ENCODE results near the gene TENM3.

TENM3 gene

DNA sequence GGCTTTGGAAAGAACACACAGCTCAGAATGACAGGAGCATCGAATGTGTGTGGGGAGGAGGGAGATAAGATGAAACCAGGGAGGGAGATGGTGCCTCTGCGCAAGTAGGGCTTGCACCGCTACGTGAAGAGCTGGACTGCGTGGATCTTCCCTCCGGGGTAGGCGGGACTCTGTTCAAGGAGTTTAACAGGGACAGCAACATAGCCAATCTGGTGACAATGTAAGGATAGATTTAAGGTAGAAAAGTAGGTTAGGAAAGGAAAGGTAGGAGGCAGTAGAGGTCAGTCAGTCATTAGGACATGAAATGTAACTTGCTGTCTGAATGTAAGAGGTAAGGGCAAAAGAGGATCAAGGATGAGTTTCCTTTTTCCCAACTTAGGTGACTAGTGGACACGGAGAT, 521.4 kb downstream of the TENM3 start:
- TF ChIP-seq, protein P1, sequence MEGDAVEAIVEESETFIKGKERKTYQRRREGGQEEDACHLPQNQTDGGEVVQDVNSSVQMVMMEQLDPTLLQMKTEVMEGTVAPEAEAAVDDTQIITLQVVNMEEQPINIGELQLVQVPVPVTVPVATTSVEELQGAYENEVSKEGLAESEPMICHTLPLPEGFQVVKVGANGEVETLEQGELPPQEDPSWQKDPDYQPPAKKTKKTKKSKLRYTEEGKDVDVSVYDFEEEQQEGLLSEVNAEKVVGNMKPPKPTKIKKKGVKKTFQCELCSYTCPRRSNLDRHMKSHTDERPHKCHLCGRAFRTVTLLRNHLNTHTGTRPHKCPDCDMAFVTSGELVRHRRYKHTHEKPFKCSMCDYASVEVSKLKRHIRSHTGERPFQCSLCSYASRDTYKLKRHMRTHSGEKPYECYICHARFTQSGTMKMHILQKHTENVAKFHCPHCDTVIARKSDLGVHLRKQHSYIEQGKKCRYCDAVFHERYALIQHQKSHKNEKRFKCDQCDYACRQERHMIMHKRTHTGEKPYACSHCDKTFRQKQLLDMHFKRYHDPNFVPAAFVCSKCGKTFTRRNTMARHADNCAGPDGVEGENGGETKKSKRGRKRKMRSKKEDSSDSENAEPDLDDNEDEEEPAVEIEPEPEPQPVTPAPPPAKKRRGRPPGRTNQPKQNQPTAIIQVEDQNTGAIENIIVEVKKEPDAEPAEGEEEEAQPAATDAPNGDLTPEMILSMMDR (IDR thresholded peaks at IDR 0.05; ENCODE audit: low read depth, low read length, missing control alignments) = no peak
- H3K4me3 ChIP-seq (replicated peaks; ENCODE audit: low read depth, low read length) = no peak overlapping the region
- DNase-seq (ENCODE audit: extremely low read depth, low read depth) = no peak

DNA sequence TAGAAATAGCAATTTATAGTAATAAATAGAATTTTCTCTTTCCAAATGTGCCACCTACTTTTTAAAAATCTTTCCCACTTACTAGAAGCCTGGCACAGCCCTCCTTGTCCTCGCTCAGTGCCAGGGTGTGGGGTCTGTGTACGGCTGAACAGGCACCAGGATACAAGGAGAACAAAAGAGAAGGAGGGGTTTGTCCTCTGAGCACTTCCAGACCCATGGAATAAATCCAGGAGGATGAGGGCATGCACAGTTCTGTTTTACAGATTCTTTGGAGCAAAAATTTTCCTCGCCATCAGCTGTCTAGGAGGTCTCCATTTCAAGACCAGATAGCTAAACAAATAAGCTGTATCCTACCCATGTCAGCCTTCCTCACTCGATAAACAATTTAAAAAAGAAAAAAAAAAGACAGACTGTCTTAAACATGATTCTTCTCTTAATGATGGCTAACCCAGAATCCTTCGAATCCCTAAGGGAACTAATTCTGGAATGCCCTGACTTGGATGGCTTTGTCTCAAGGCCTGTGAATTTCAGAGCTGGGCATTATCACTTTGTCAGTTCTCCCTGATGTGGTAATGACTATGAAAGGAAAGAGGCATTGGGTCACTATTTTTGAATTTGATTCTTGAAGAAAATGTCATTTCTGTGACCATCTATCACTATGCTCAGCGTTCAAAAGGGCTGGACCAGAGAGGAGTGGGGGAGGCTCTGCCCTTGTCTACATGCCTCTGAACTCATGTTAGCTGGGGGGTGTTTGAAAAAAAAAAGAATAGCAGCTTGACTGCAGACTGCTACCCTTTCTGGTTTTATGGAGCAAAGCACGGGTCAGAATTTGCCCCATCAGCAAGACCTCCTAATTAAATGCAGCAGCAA, 523.0 kb downstream of the TENM3 start:
- no peak for DNase-seq (ENCODE audit: extremely low read depth, low read depth)
- TF ChIP-seq, protein P1 (IDR thresholded peaks at IDR 0.05; ENCODE audit: low read depth, low read length, missing control alignments) = no peak
- no peak overlapping the region for H3K4me3 ChIP-seq (replicated peaks; ENCODE audit: low read depth, low read length)

DNA sequence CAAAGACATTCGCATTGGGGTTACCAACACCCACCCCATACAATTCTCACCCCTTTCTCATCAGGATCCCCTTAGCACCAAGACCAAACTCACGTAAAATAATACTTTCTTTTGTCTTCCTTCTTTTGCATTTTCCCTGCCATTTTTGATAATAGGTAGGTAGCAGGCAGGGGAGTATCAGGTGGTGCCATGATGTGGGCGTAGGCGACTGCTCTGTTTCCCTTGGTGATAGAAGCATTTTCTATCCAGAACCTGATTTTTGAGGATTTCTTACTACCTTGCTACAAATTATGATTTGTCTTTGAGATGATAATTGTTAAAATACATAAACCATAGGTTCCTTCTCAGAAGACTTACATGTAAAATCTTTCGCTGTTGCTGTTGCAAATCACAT, 523.7 kb downstream of the TENM3 start:
- no peak for DNase-seq (ENCODE audit: extremely low read depth, low read depth)
- H3K4me3 ChIP-seq (replicated peaks; ENCODE audit: low read depth, low read length) = no peak overlapping the region
- TF ChIP-seq, protein P1 (IDR thresholded peaks at IDR 0.05; ENCODE audit: low read depth, low read length, missing control alignments) = no peak

DNA sequence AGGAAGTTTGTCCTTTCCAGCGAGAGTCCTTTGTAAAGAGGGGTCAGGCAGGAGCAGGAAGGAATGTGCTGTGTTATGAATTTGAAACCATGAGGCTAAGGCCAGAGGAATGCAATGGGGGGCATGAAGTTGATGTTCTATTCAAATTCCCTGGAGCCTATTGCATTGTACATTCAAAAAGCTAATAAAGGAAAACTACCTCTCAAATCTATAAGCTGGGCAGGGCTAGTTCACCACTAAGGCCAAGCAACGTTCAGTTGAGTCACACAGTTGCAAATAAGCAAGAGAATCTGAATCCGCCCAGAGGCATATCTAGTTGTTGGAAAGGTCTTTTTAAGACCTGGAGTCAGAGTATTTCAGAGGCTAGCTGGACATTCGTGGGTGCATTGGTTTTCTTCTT, 525.6 kb downstream of the TENM3 start:
- H3K4me3 ChIP-seq (replicated peaks; ENCODE audit: low read depth, low read length) = no peak overlapping the region
- no peak for DNase-seq (ENCODE audit: extremely low read depth, low read depth)
- TF ChIP-seq, protein P1 (IDR thresholded peaks at IDR 0.05; ENCODE audit: low read depth, low read length, missing control alignments) = no peak

DNA sequence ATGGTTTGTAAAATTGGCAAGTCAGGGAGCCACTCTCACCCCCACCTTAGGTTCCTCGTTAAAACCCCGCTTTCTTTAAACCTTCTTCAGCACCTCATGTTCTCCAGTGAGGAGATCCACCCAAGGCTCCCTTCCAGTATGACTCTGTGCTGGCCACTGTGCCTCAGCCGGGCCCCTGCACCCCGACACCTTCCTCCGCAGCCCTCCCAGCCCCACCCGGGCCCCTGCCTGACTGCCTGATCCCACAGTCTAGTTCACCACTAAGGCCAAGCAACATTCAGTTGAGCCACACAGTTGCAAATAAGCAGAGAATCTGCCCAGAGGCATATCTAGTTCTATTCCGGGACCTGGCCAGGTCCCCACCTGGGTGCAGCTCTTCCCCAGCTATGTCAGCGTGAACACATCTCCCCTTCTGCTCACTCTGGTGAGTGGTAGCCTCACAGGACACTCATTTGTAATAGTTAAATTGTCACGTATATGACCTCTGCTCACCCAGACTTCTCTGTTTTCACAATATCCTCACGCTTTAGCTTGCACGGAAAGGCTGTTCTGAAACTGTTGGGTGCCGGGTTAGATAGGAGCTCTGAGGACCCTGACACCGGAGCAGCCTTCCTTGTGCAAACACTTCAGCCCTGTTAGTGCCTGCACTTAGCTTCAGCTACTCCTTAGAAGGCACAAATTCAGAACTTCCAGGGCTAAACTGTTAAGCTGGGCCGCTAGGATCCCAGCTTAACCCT, 527.2 kb downstream of the TENM3 start:
- TF ChIP-seq, protein P1 (IDR thresholded peaks at IDR 0.05; ENCODE audit: low read depth, low read length, missing control alignments) = no peak
- no peak for DNase-seq (ENCODE audit: extremely low read depth, low read depth)
- no peak overlapping the region for H3K4me3 ChIP-seq (replicated peaks; ENCODE audit: low read depth, low read length)

DNA sequence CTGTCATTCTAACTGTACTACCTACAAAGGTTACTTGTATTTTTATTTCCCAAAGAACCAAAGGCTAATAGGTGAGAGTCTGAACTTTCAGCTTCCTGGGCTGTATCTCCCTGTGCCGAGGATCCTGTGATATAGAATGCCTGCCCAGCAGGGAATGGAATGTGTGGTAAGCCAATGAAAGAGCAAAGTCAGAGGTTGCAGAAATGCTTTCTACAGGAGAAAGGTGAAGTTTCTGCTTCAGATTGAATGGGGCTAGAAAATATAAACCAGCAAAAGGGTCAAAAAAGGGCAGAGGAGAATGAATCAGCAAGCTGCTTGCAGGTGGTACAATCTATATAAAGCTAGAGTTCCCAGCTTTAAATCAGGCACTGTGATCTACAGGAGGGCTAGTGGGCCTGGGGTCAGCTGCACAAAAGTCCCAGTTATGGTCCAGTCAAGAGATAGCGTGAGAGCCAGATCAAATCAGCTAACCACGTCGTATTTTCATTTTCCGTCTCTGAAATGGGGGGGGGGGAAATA, 527.9 kb downstream of the TENM3 start:
- TF ChIP-seq, protein P1 (IDR thresholded peaks at IDR 0.05; ENCODE audit: low read depth, low read length, missing control alignments) = no peak
- no peak overlapping the region for H3K4me3 ChIP-seq (replicated peaks; ENCODE audit: low read depth, low read length)
- no peak for DNase-seq (ENCODE audit: extremely low read depth, low read depth)

Data from HFF-Myc (cell line).